ENCODE measurements around the gene ATP1A4.

DNA sequence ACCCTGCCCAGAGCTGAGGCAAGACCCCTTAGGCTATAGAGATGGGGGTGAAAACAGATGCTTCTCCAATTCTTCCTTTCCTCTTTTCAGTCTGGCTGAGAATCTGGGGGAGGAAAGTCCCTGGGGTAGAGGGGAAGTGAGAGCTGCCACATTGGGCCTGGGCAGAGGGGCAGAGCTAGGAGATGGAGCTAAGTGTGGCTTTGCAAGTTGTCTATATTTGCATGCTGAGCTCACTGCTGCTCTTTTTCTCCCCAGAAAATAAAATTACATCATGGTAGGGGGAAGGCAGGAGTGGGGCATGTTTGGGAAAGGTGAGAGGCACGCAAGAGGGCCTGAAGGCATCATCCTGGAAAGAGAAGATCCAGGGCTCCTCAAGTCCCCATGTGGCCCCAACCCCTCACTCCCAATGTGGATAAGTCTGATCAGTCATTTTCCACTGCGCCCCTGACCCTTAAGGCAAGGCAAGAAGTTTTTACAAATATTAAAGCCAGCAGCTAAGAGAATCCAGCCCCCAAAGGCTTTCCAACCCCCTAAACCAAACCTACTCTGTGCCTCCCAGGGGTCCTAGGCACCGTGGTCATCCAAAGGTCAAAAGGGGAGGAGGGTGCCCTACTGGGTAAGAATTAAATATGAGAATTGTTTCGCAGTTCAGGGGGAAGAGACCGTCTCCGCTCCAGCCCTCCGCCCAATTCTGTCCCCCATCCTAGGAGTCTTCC lies 53.3 kb downstream of the ATP1A4 start:
- TF ChIP-seq, protein P1, sequence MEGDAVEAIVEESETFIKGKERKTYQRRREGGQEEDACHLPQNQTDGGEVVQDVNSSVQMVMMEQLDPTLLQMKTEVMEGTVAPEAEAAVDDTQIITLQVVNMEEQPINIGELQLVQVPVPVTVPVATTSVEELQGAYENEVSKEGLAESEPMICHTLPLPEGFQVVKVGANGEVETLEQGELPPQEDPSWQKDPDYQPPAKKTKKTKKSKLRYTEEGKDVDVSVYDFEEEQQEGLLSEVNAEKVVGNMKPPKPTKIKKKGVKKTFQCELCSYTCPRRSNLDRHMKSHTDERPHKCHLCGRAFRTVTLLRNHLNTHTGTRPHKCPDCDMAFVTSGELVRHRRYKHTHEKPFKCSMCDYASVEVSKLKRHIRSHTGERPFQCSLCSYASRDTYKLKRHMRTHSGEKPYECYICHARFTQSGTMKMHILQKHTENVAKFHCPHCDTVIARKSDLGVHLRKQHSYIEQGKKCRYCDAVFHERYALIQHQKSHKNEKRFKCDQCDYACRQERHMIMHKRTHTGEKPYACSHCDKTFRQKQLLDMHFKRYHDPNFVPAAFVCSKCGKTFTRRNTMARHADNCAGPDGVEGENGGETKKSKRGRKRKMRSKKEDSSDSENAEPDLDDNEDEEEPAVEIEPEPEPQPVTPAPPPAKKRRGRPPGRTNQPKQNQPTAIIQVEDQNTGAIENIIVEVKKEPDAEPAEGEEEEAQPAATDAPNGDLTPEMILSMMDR (IDR thresholded peaks at IDR 0.05) = no peak
- TF ChIP-seq POLR2A (IDR thresholded peaks at IDR 0.05) = no peak

Measured in right lobe of liver (tissue), 4 donors.